K562 (cell line): Measurements from ENCODE around the gene MAD1L1. TPM values are rescaled to one million over a fixed set of nuclear protein-coding genes. Genes with fewer than 3 reads are reported as not detected.
A peak's percentile ranks its signal among the peaks of the same experiment; 100 is the strongest.

ENCODE experiments used
- ATAC-seq: fragments of 200-7000 bp; cut with Tn5 transposase; 3 replicates; pipeline ENCODE4 v1.9.1; 2020; ENCODE audit warnings: moderate library complexity
- BruUV-seq: library from RNA; stranded (reverse); fragments of 400-500 nt; replicated peaks from 2 replicates; lab custom pipeline; 2021; lab: Mats Ljungman, UMichigan
- CTCF ChIA-PET: fragments of 300-600 bp; formaldehyde crosslinking; extraction: SDS; loops from one replicate; lab custom pipeline; 2021; ENCODE audit warnings: low intra/inter-chr PET ratio; lab: Yijun Ruan, JAX
- POLR2A ChIA-PET: fragments of 300-600, 350-650 bp; sonication (Branson Sonifier 250); formaldehyde crosslinking; extraction: SDS; loops from one replicate; lab custom pipeline; 2021; ENCODE audit warnings: antibody characterized with exemption, inconsistent platforms; lab: Yijun Ruan, JAX
- DNase-seq, 4 experiments: peaks; one replicate each; pipeline versions ENCODE4 v3.0.0 to v3.0.0-alpha.2; 2011 to 2018; ENCODE audit warnings: low spot score in 3 of 4, mixed read lengths in 3 of 4; ENCODE audit errors: extremely low read depth in 1 of 4
- FAIRE-seq: peaks from 2 replicates; lab custom pipeline; 2011; peaks lifted over from hg19 to GRCh38; lab: Jason Lieb, UNC
- H2AFZ ChIP-seq: 2 replicates; pipeline ENCODE4 v1.6.0; 2011; ENCODE audit warnings: low read depth, low read length, control low read depth, inconsistent platforms
- H3K27ac ChIP-seq: fragments of 200-600 bp; 3 replicates; pipeline ENCODE4 v1.8.0; 2011; ENCODE audit warnings: low read depth, mild to moderate bottlenecking, control low read depth, inconsistent platforms, low read length, moderate library complexity, mixed read lengths; ENCODE audit errors: extremely low read depth
- H3K27me3 ChIP-seq, 2 experiments: fragments of 300-600 bp in 1 of 2; 2 replicates in 1 of 2; 3 replicates in 1 of 2; pipeline versions ENCODE4 v1.6.0 to v1.8.0; 2011; ENCODE audit warnings: inconsistent platforms in 2 of 2, low read length in 2 of 2, mild to moderate bottlenecking in 1 of 2, mixed read lengths in 1 of 2, moderate library complexity in 1 of 2; ENCODE audit not compliant: control insufficient read depth in 2 of 2, insufficient read depth in 2 of 2
- H3K36me3 ChIP-seq: fragments of 300-600 bp; 3 replicates; pipeline ENCODE4 v1.8.0; 2011; ENCODE audit warnings: mild to moderate bottlenecking, low read length, inconsistent platforms; ENCODE audit not compliant: control insufficient read depth, insufficient read depth
- H3K4me1 ChIP-seq, 2 experiments: fragments of 200-600 bp in 1 of 2; replicated peaks in 1 of 2; 2 replicates in 1 of 2; 3 replicates in 1 of 2; pipeline versions ENCODE4 v1.5.1 to v1.8.0; 2011; ENCODE audit warnings: inconsistent platforms in 2 of 2, low read length in 2 of 2, mild to moderate bottlenecking in 1 of 2, mixed read lengths in 1 of 2, moderate library complexity in 1 of 2; ENCODE audit not compliant: control insufficient read depth in 2 of 2, insufficient read depth in 2 of 2
- H3K4me2 ChIP-seq: 2 replicates; pipeline ENCODE4 v1.6.1; 2011; ENCODE audit warnings: low read length, control low read depth, inconsistent platforms, mixed read lengths; ENCODE audit not compliant: insufficient read depth
- H3K4me3 ChIP-seq: fragments of 200-600 bp; sonication (generic), shearing (Covaris generic); 2 replicates; pipeline ENCODE4 v1.5.1; 2016; ENCODE audit warnings: control low read depth, inconsistent platforms
- H3K79me2 ChIP-seq: fragments of 200-600 bp; 3 replicates; pipeline ENCODE4 v1.8.0; 2011; ENCODE audit warnings: low read length, inconsistent platforms; ENCODE audit not compliant: control insufficient read depth, insufficient read depth
- H3K9ac ChIP-seq, 2 experiments: 2 replicates each; pipeline versions ENCODE4 v1.6.0 to v1.6.1; 2011; ENCODE audit warnings: low read depth in 2 of 2, low read length in 2 of 2, control low read depth in 1 of 2, inconsistent platforms in 1 of 2, mild to moderate bottlenecking in 1 of 2, mixed read lengths in 1 of 2; ENCODE audit not compliant: insufficient read depth in 1 of 2
- H3K9me1 ChIP-seq: one replicate; pipeline ENCODE4 v1.6.0; 2011; ENCODE audit warnings: inconsistent platforms, mild to moderate bottlenecking, low read length, moderate library complexity; ENCODE audit not compliant: control insufficient read depth, insufficient read depth
- H3K9me3 ChIP-seq: replicated peaks from 2 replicates; pipeline ENCODE4 v1.5.1; 2011; ENCODE audit warnings: low read depth, low read length, inconsistent platforms; ENCODE audit not compliant: control insufficient read depth, insufficient read depth
- H4K20me1 ChIP-seq: replicated peaks from 2 replicates; pipeline ENCODE4 v1.6.1; 2011; ENCODE audit warnings: low read length, inconsistent platforms, mixed read lengths; ENCODE audit not compliant: control insufficient read depth, insufficient read depth
- GTF2A2 ChIP-seq: IDR thresholded peaks from 2 replicates; pipeline ENCODE4 v1.6.1; 2016; ENCODE audit warnings: mild to moderate bottlenecking, missing genetic modification characterization, missing compliant biosample characterization
- HDAC8 ChIP-seq: fragments of 450-650 bp; IDR thresholded peaks from 2 replicates; pipeline ENCODE4 v1.6.1; 2016; ENCODE audit warnings: mild to moderate bottlenecking, missing genetic modification characterization, moderate library complexity, missing compliant biosample characterization
- MAZ ChIP-seq, 2 experiments: fragments of 450-650 bp in 1 of 2; sonication (generic) in 1 of 2; formaldehyde crosslinking; IDR thresholded peaks in 1 of 2; conservative IDR thresholded peaks in 1 of 2; 2 replicates each; pipeline versions ENCODE4 v1.4.0 to v1.5.0; 2020; ENCODE audit warnings: mild to moderate bottlenecking in 1 of 2, missing genetic modification reagents in 1 of 2
- SLC30A9 ChIP-seq: fragments of 250-450 bp; sonication (Bioruptor Pico); IDR thresholded peaks from 2 replicates; pipeline ENCODE4 v1.8.0; 2022; ENCODE audit warnings: mild to moderate bottlenecking, moderate library complexity
- SRSF9 ChIP-seq: fragments of 200-400 bp; formaldehyde crosslinking; IDR thresholded peaks from 2 replicates; pipeline ENCODE4 v1.6.1; 2017; ENCODE audit warnings: low read depth, low read length, borderline replicate concordance
- TARDBP ChIP-seq: fragments of 450-650 bp; IDR thresholded peaks from 2 replicates; pipeline ENCODE4 v1.6.1; 2016
- ZNF668 ChIP-seq: fragments of 250-450 bp; sonication (Bioruptor Pico); IDR thresholded peaks from 2 replicates; pipeline ENCODE4 v1.8.0; 2022; ENCODE audit warnings: mild to moderate bottlenecking, inconsistent platforms
- ZSCAN32 ChIP-seq: fragments of 450-650 bp; formaldehyde crosslinking; IDR thresholded peaks from 2 replicates; pipeline ENCODE4 v1.4.0; 2020; ENCODE audit warnings: mild to moderate bottlenecking, moderate library complexity
- WGBS: fragments of 100-300 bp; shearing (Covaris generic); methylation state at CpG from one replicate; pipeline ENCODE4 v1.1.6; 2016; ENCODE audit warnings: low coverage, mixed read lengths; ENCODE audit not compliant: insufficient coverage; ENCODE audit errors: missing lambda C conversion rate; 5-methylcytosine and 5-hydroxymethylcytosine counted together
- in situ Hi-C: fragments of 300-500 bp; cut with MboI; formaldehyde crosslinking; loops from 4 replicates; pipeline ENCODE4 v1.15.0; 2018; ENCODE audit warnings: inconsistent platforms, mixed read lengths
- intact Hi-C: fragments of 100-400 bp; cut with micrococcal nuclease; formaldehyde crosslinking; loops from 2 replicates; pipeline ENCODE4 v1.14.2; 2022
- polyA plus RNA-seq, 8 experiments: library from polyadenylated mRNA; depleted of rRNA in 4 of 8; stranded (reverse) in 5 of 8; unstranded in 3 of 8; fragments of >200 nt; fragmentation: Nextera tagmentation in 2 of 8; fragmentation: Illumina TruSeq in 1 of 8; extraction: Ambion mirVana in 2 of 8; extraction: Trizol in 1 of 8; gene quantifications; 2 replicates each; pipeline versions ENCODE4 v1.2.1 to v1.2.3, GENCODE V29; 2011 to 2014; ENCODE audit warnings: inconsistent platforms in 1 of 8, missing spikeins in 1 of 8
- total RNA-seq, 7 experiments: library from RNA; depleted of rRNA in 6 of 7; stranded (reverse); fragments of >200 nt in 6 of 7; fragmentation: Illumina TruSeq in 2 of 7; extraction: Trizol in 2 of 7; gene quantifications; 2 replicates each; pipeline versions ENCODE4 v1.2.1 to v1.2.3, GENCODE V29; 2011 to 2021; ENCODE audit warnings: low replicate concordance in 1 of 7
- TF ChIP-seq, protein P1 (sequence below), 2 experiments: fragments of 250-450 bp in 1 of 2; fragments of 450-650 bp in 1 of 2; sonication (Bioruptor Pico) in 1 of 2; IDR thresholded peaks; 2 replicates each; pipeline versions ENCODE4 v1.6.1 to v1.8.0; 2016 to 2021; ENCODE audit warnings: mild to moderate bottlenecking in 2 of 2, moderate library complexity in 2 of 2, missing compliant biosample characterization in 1 of 2, missing genetic modification characterization in 1 of 2
- TF ChIP-seq, protein P2 (sequence below), 2 experiments: IDR thresholded peaks in 1 of 2; conservative IDR thresholded peaks in 1 of 2; 2 replicates each; pipeline ENCODE4 v1.6.1; 2016; ENCODE audit warnings: low read depth in 2 of 2, mild to moderate bottlenecking in 1 of 2, missing compliant biosample characterization in 1 of 2, missing genetic modification characterization in 1 of 2, moderate library complexity in 1 of 2

Gene MAD1L1
- total and polyA plus RNA-seq, 9 of the 15 experiments (the other 6 are each of a cell fraction or from before 2014, with no cell fraction given) = 1.7 to 89.7 (median 18.0) TPM

DNA sequence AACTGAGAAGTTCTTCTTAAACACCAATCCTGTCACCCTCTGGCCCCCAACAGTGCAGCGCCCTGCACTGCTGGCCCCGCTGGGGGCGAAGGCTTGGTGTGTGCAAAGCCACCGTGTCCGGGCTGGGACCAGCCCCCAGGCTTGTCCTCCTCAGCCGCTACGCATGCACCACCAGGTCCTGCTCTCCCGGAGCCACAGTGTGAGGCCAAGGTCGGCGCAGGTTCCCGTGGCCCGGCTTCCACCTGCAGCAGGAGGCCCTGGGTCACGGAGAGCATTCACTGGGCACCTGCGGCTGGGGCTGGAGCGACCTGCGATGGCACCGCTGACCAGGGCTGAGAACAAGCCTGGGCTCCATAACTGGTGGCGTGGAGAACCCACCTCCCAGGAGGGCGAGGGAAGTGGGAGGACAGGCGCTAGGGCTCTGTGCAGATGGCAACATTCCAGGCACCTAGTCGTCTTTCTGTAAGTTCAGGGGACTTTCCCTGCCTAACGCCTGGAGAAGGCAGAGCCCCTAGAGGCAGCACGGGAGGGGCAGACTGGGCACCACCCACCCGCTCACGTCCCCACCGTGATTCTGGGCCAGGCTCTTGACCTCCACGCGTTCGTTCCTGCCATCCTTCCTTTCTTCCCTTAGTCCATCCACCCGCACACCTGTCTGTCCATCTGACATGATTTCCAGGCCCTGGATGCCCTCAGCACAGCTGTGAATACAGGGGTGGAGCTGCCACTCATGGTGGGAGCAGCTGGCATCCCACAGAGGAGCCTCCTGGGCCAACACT, 291.1 kb downstream of the MAD1L1 start:
- Histone ChIP-seq H3K27me3 (no peaks in the 10 kb centered on the region), H3K9me3 (no peaks in the 10 kb centered on the region), H4K20me1 (no peaks in the 10 kb centered on the region), H3K79me2 (no peaks in the 10 kb centered on the region), H3K27ac (no peak overlapping the region), H2AFZ (no peak overlapping the region), H3K4me1 (peaks cover 9 to 60% of the 10 kb centered on the region in 2 experiments; a peak in 4 of 5 replicates), H3K4me2 (no peak overlapping the region), H3K9me1 (no peaks in the 10 kb centered on the region), H3K4me3 (no peak overlapping the region), H3K9ac (peak overlapping the region in 1 of 2 experiments; percentile 17; a peak in 1 of 4 replicates), H3K36me3 (no peaks in the 10 kb centered on the region)
- DNase-seq = no peak
- POLR2A ChIA-PET = no interaction called here
- ATAC-seq = no peak
- 87% methylated on average over 24 of the region's 30 CpGs for whole genome bisulfite sequencing
- no peak for FAIRE-seq
- BruUV-seq = no TSS peak
- intact Hi-C loops = no loop called here
- TF ChIP-seq HDAC8 (no peak), ZNF668 (CRISPR knock-in tag) (no peak), TARDBP (no peak), SLC30A9 (no peak), GTF2A2 (tag) (no peak), ZSCAN32 (CRISPR knock-in tag) (no peak), SRSF9 (no peak), MAZ (CRISPR knock-in tag; conservative IDR thresholded peaks at IDR 0.05 in 1 of 2, IDR thresholded peaks at IDR 0.05 in 1 of 2) (no peak)
- TF ChIP-seq, protein P1, sequence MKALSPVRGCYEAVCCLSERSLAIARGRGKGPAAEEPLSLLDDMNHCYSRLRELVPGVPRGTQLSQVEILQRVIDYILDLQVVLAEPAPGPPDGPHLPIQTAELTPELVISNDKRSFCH (CRISPR knock-in tag; IDR thresholded peaks at IDR 0.05) = no peak
- TF ChIP-seq, protein P1 (tag; IDR thresholded peaks at IDR 0.05) = no peak
- TF ChIP-seq, protein P2, sequence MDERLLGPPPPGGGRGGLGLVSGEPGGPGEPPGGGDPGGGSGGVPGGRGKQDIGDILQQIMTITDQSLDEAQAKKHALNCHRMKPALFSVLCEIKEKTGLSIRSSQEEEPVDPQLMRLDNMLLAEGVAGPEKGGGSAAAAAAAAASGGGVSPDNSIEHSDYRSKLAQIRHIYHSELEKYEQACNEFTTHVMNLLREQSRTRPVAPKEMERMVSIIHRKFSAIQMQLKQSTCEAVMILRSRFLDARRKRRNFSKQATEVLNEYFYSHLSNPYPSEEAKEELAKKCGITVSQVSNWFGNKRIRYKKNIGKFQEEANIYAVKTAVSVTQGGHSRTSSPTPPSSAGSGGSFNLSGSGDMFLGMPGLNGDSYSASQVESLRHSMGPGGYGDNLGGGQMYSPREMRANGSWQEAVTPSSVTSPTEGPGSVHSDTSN (CRISPR knock-in tag; IDR thresholded peaks at IDR 0.05; ENCODE audit: low read depth) = no peak
- TF ChIP-seq, protein P2 (tag; conservative IDR thresholded peaks at IDR 0.05; ENCODE audit: low read depth) = no peak
- in situ Hi-C loops = no loop called here
- CTCF ChIA-PET = no interaction called here
